AG09309 (cell line): ENCODE measurements around the gene TBCK.
"Not testable (repeated sequence)": the region's sequence is repeated elsewhere in the genome, so short reads cannot be mapped to it uniquely, and the experiment has no call there.

Experiments
- DNase-seq: peaks from one replicate; pipeline ENCODE4 v3.0.0-alpha.2; 2010; ENCODE audit warnings: low read depth
- H3K4me3 ChIP-seq: 2 replicates; pipeline ENCODE4 v1.5.1; 2011; ENCODE audit warnings: mild to moderate bottlenecking, low read depth, low read length, moderate library complexity; ENCODE audit not compliant: control insufficient read depth
- TF ChIP-seq, protein P1 (sequence below): IDR thresholded peaks from 2 replicates; pipeline ENCODE4 v1.5.1; 2011; ENCODE audit warnings: mild to moderate bottlenecking, low read depth, low read length, inconsistent platforms; ENCODE audit not compliant: insufficient read depth, control insufficient read depth; ENCODE audit errors: missing control alignments

Gene TBCK

GRCh38 chr4:106325800-106326199, 9.8 kb upstream of the TBCK start:
- DNase-seq: no peak
- TF ChIP-seq, protein P1, sequence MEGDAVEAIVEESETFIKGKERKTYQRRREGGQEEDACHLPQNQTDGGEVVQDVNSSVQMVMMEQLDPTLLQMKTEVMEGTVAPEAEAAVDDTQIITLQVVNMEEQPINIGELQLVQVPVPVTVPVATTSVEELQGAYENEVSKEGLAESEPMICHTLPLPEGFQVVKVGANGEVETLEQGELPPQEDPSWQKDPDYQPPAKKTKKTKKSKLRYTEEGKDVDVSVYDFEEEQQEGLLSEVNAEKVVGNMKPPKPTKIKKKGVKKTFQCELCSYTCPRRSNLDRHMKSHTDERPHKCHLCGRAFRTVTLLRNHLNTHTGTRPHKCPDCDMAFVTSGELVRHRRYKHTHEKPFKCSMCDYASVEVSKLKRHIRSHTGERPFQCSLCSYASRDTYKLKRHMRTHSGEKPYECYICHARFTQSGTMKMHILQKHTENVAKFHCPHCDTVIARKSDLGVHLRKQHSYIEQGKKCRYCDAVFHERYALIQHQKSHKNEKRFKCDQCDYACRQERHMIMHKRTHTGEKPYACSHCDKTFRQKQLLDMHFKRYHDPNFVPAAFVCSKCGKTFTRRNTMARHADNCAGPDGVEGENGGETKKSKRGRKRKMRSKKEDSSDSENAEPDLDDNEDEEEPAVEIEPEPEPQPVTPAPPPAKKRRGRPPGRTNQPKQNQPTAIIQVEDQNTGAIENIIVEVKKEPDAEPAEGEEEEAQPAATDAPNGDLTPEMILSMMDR: no peak
- no peak overlapping the region for H3K4me3 ChIP-seq

DNA sequence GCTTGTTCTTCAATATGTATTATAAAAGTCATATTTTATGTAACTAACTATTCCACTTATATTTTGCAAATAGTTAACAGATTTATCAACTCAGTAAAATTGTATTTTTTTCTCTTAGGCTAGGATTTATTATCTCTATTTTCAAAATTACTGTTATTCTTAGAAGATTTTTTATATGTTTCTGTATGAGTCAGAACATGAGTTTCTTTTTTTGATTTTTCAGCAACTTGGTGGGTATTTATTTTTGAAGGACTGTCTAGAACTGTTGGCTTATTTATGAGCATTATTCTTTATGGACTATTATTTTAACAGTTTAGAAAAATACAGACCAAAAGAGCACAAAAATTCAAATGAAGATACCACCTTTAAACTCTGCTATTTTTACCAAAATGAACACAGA, 7.1 kb upstream of the TBCK start:
- H3K4me3 ChIP-seq: no peak overlapping the region
- TF ChIP-seq, protein P1: no peak
- no peak for DNase-seq

DNA sequence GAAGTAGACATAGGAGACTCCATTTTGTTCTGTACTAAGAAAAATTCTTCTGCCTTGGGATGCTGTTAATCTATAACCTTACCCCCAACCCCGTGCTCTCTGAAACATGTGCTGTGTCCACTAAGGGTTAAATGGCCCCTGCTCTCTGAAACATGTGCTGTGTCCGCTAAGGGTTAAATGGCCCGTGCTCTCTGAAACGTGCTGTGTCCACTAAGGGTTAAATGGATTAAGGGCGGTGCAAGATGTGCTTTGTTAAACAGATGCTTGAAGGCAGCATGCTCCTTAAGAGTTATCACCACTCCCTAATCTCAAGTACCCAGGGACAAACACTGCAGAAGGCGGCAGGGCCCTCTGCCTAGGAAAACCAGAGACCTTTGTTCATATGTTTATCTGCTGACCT, 5.8 kb upstream of the TBCK start:
- not testable (repeated sequence) for H3K4me3 ChIP-seq, DNase-seq

DNA sequence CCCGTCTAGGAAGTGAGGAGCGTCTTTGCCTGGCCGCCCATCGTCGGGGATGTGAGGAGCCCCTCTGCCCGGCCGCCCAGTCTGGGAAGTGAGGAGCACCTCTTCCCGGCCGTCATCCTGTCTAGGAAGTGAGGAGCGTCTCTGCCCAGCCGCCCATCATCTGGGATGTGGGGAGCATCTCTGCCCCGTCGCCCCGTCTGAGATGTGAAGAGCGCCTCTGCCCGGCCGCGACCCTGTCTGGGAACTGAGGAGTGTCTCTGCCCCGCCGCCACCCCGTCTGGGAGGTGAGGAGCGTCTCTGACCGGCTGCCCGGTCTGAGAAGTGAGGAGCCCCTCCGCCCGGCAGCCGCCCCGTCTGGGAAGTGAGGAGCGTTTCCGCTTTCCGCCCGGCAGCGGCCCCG, 5.2 kb upstream of the TBCK start:
- DNase-seq, H3K4me3 ChIP-seq: not testable (repeated sequence)

DNA sequence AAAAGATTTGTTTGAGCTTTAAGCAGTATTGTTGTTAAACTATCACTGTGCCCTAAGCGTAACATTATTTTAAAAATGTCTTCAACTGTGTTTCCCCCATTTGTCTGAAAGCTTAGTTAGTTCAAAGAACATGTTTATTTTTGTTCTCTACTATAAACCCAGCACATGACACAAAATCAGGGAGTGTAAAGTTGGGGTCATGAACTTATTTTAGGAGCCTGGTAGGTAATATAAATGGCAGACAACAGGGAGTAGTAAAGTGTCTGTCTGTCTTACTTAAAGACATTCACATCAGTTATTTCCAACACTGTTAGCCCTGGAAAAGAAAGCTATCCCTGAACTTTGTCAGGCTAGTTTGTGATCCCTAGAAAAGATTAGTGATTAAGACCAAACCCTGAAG, 4.2 kb upstream of the TBCK start:
- no peak overlapping the region for H3K4me3 ChIP-seq
- TF ChIP-seq, protein P1: no peak
- DNase-seq: no peak

- H3K4me3 ChIP-seq: no peak overlapping the region
- TF ChIP-seq, protein P1: no peak
- no peak for DNase-seq
Observed at GRCh38 chr4:106318511-106318910, 2.5 kb upstream of the TBCK start.

GRCh38 chr4:106317815-106318214, 1.8 kb upstream of the TBCK start:
- TF ChIP-seq, protein P1: no peak

DNA sequence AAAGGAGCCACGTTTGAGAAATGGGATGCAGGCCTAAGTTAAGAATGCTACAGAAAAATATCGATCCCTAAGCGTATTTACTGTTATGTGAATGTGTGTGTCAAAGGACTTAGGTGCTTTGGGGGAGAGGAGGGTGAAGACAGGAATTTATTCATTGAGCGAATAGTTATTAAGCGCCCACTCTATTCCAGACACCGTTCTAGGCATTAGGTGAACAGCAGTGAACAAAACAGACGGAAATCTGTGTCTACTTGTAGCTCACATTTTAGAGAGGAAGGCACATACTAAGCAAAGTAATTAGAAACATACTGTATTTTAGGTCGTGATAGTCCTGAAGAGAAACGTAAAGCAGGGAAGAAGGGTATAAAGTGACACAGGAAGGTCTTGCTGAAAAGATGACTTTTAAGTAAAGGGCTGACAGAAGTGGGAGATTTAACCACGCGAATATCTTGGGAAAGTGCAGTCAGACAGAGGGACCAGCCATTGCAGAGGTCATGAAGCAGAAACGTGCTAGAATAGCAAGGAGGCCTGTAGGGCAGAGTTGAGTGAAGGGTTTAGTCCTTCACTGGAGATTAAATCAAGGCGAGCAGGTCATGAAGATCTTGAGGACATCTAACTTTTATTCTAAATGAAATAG, 882 bp upstream of the TBCK start:
- TF ChIP-seq, protein P1: no peak
- H3K4me3 ChIP-seq: peak overlapping the region; percentile 86
- DNase-seq: no peak

More at GRCh38 chr4:106317815-106318214, 1.8 kb upstream of the TBCK start:
- peak overlapping the region; percentile 86 for H3K4me3 ChIP-seq
- no peak for DNase-seq
